ENCODE results near the gene PHETA2. TPM values are rescaled to one million over a fixed set of nuclear protein-coding genes. Genes with fewer than 3 reads are reported as not detected.

The PHETA2 gene
- total RNA-seq, 1 experiment from 2014 or later = 0.22 TPM

DNA sequence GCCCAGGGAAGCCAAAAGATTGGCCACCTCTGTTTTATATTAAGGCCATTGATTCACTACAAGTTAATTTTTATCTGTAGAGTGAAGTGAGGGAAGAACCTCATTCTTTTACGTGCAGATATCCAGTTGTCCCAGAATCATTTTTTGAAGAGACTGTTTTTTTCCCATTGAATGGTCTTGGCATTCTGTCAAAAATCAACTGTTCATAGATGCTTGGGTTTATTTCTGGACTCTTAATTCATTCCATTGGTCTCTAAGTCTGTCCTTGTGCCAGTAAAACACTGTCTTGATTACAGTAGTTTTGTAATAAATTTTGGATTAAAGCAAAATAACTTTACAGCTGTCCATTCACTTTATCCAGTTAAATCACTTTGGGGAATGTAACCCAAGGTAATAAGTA is 48.6 kb upstream of the PHETA2 start (continued):
- TF ChIP-seq POLR2AphosphoS5 (IDR thresholded peaks at IDR 0.05; ENCODE audit: low read depth, low read length) (no peak), EZH2phosphoT487 (IDR thresholded peaks at IDR 0.05; ENCODE audit: borderline replicate concordance) (no peak), ELF1 (IDR thresholded peaks at IDR 0.05; ENCODE audit: borderline replicate concordance, low read depth) (no peak)

DNA sequence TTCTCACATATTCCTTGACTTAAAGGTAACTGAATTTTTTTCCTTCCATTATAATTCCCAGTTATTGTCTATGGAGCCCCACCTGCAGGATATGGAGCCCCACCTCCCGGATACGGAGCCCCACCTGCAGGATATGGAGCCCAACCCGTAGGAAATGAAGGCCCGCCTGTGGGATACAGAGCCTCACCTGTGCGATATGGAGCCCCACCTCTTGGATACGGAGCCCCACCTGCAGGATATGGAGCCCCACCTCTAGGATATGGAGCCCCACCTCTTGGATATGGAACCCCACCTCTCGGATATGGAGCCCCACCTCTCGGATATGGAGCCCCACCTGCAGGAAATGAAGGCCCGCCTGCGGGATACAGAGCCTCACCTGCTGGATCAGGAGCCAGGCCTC is 47.3 kb upstream of the PHETA2 start:
- ChIA-PET POLR2A (no interaction called here), CTCF (no interaction called here), RAD21 (ENCODE audit: low non-redundant PET in 1 of 2, low total read pairs in 2 of 2, uncharacterized antibody in 2 of 2, unreplicated experiment in 2 of 2) (no interaction called here)
- H3K36me3 ChIP-seq (ENCODE audit: control insufficient read depth in 1 of 2, insufficient read depth in 2 of 2, low read length in 2 of 2) = no peaks in the 10 kb centered on the region
- H3K27ac ChIP-seq (ENCODE audit: low read depth, low read length) = no peak overlapping the region
- no peak overlapping the region for H3K4me3 ChIP-seq (replicated peaks in 1 of 2; ENCODE audit: low read depth in 1 of 2, low read length in 2 of 2)
- peaks cover 4 to 13% of the 10 kb centered on the region in 2 experiments; a peak in 3 of 4 replicates for H3K4me1 ChIP-seq (ENCODE audit: control insufficient read depth in 1 of 2, insufficient read depth in 2 of 2, low read length in 2 of 2)
- no peak overlapping the region for H3K4me2 ChIP-seq (ENCODE audit: low read length)
- H3K9me2 ChIP-seq (ENCODE audit: insufficient read depth) = no peaks in the 10 kb centered on the region
- BruUV-seq (replicated peaks) = no TSS peak
- H3K79me2 ChIP-seq (ENCODE audit: insufficient read depth, low read length) = no peaks in the 10 kb centered on the region
- no peaks in the 10 kb centered on the region for H3K9me3 ChIP-seq (ENCODE audit: control insufficient read depth in 1 of 2, insufficient read depth in 1 of 2, low read depth in 1 of 2, low read length in 2 of 2)
- no peak for DNase-seq (ENCODE audit: low read depth, low spot score)
- intact Hi-C loops (cut with micrococcal nuclease) = no loop called here
- ATAC-seq = no peak; the same call in 1 of the 2 replicates
- no peak overlapping the region for H2AFZ ChIP-seq (ENCODE audit: low read depth, low read length, poor library complexity, severe bottlenecking)
- no peaks in the 10 kb centered on the region for H3K27me3 ChIP-seq (ENCODE audit: insufficient read depth, low read length)
- H3K9ac ChIP-seq (ENCODE audit: low read length) = no peak overlapping the region
- H4K20me1 ChIP-seq (ENCODE audit: insufficient read depth) = no peaks in the 10 kb centered on the region
- TF ChIP-seq EZH2 (IDR thresholded peaks at IDR 0.05) (no peak), SIN3A (IDR thresholded peaks at IDR 0.05; ENCODE audit: low read depth) (no peak), SP1 (IDR thresholded peaks at IDR 0.05; ENCODE audit: low read depth) (no peak), CEBPB (IDR thresholded peaks at IDR 0.05; ENCODE audit: low read depth) (no peak), ZNF274 (IDR thresholded peaks at IDR 0.05; ENCODE audit: low read depth, low read length) (no peak), POLR2AphosphoS5 (IDR thresholded peaks at IDR 0.05; ENCODE audit: low read depth, low read length) (no peak)
- TF ChIP-seq, protein P1, sequence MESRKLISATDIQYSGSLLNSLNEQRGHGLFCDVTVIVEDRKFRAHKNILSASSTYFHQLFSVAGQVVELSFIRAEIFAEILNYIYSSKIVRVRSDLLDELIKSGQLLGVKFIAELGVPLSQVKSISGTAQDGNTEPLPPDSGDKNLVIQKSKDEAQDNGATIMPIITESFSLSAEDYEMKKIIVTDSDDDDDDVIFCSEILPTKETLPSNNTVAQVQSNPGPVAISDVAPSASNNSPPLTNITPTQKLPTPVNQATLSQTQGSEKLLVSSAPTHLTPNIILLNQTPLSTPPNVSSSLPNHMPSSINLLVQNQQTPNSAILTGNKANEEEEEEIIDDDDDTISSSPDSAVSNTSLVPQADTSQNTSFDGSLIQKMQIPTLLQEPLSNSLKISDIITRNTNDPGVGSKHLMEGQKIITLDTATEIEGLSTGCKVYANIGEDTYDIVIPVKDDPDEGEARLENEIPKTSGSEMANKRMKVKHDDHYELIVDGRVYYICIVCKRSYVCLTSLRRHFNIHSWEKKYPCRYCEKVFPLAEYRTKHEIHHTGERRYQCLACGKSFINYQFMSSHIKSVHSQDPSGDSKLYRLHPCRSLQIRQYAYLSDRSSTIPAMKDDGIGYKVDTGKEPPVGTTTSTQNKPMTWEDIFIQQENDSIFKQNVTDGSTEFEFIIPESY (IDR thresholded peaks at IDR 0.05; ENCODE audit: extremely low read depth, insufficient replicate concordance, low read length) = no peak
